ENCODE data around the gene KLHDC4. TPM values are rescaled to one million over a fixed set of nuclear protein-coding genes. Genes with fewer than 3 reads are reported as not detected.

KLHDC4 gene
- polyA plus RNA-seq, 3 donors = 11.2 to 26.4 (median 12.6) TPM

DNA sequence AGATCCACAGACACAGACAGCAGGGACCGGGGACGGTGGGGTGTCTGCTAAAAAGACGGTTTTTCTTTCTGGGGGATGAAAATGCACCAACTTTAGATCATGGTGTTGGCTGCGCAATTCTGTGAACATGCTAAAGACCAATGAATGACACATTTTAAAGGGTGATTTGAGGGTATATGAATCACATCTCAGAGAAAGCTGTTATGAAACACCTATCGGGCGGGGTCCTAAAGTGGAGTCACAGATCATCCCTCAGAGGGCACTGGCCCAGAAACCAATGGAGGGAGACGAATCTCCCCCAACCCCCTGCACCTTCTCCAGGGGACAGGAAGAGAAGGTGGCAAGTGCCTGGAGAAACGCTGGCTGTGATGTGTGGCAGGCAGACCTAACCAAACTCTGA, 26.0 kb downstream of the KLHDC4 start:
- no peak overlapping the region for H3K27ac Mint-ChIP-seq
- peaks cover 40% of the 10 kb centered on the region in 2 donors for H3K36me3 Mint-ChIP-seq
- Histone ChIP-seq H3K27me3 (ENCODE audit: control insufficient read depth in 2 of 2, insufficient read depth in 2 of 2, low read length in 2 of 2) (no peaks in the 10 kb centered on the region), H3K27ac (ENCODE audit: low read depth in 1 of 2, low read length in 2 of 2) (no peak overlapping the region), H3K4me1 (ENCODE audit: control insufficient read depth in 1 of 2, insufficient read depth in 2 of 2, low read length in 2 of 2) (no peaks in the 10 kb centered on the region), H4K20me1 (ENCODE audit: insufficient read depth, low read length) (peaks cover 6% of the 10 kb centered on the region), H3K79me2 (ENCODE audit: insufficient read depth, low read length) (no peaks in the 10 kb centered on the region), H3K36me3 (replicated peaks in 1 of 2; ENCODE audit: control insufficient read depth in 1 of 2, insufficient read depth in 2 of 2, low read length in 2 of 2) (peaks cover 32 to 74% of the 10 kb centered on the region in 2 donors), H3K4me2 (replicated peaks; ENCODE audit: extremely low read depth, low read length, poor library complexity, severe bottlenecking) (no peak overlapping the region), H3K9ac (ENCODE audit: insufficient read depth, low read length, poor library complexity, severe bottlenecking) (no peak overlapping the region), H3K9me3 (replicated peaks in 1 of 2; ENCODE audit: control insufficient read depth in 1 of 2, insufficient read depth in 1 of 2, low read length in 2 of 2) (no peaks in the 10 kb centered on the region), H3K4me3 (replicated peaks in 1 of 3; ENCODE audit: low read depth in 2 of 3, low read length in 3 of 3) (no peak overlapping the region), H2AFZ (ENCODE audit: insufficient read depth, low read depth, low read length, poor library complexity, severe bottlenecking) (no peak overlapping the region)
- DNase-seq = no peak
- no peak overlapping the region for H3K4me3 Mint-ChIP-seq
- H3K4me1 Mint-ChIP-seq = no peaks in the 10 kb centered on the region
- TF ChIP-seq CTCF (IDR thresholded peaks at IDR 0.05) = no peak
- 95% methylated on average over 4 of the region's 8 CpGs for WGBS (ENCODE audit: insufficient coverage)
- no peaks in the 10 kb centered on the region for H3K27me3 Mint-ChIP-seq (ENCODE audit: low read depth in 3 of 3)
- H3K9me3 Mint-ChIP-seq = no peaks in the 10 kb centered on the region
- intact Hi-C loops (cut with micrococcal nuclease) = no loop called here

DNA sequence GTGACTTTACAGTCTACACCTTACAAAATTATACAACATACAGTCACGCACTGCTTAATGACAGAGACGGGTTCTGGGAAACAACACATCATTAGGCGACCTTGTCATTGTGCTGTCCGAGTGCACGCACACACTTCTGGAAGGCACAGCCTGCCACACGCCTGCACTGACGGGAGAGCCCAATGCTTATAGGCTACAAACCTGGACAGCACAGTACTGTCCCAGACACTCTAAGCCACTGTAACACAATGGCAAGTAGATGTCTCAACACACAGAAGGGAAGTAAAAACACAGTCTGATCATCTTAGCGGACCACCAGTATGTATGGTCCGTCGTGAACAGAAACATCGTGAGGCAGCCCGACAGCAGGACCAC, 29.8 kb downstream of the KLHDC4 start:
- no peaks in the 10 kb centered on the region for H3K27me3 Mint-ChIP-seq (ENCODE audit: low read depth in 3 of 3)
- Histone ChIP-seq H3K4me2 (replicated peaks; ENCODE audit: extremely low read depth, low read length, poor library complexity, severe bottlenecking) (no peak overlapping the region), H3K4me1 (ENCODE audit: control insufficient read depth in 1 of 2, insufficient read depth in 2 of 2, low read length in 2 of 2) (no peaks in the 10 kb centered on the region), H2AFZ (ENCODE audit: insufficient read depth, low read depth, low read length, poor library complexity, severe bottlenecking) (no peak overlapping the region), H3K9ac (ENCODE audit: insufficient read depth, low read length, poor library complexity, severe bottlenecking) (no peak overlapping the region), H3K9me3 (replicated peaks in 1 of 2; ENCODE audit: control insufficient read depth in 1 of 2, insufficient read depth in 1 of 2, low read length in 2 of 2) (no peaks in the 10 kb centered on the region), H3K27me3 (ENCODE audit: control insufficient read depth in 2 of 2, insufficient read depth in 2 of 2, low read length in 2 of 2) (no peaks in the 10 kb centered on the region), H4K20me1 (ENCODE audit: insufficient read depth, low read length) (peaks cover 6% of the 10 kb centered on the region), H3K79me2 (ENCODE audit: insufficient read depth, low read length) (no peaks in the 10 kb centered on the region), H3K4me3 (replicated peaks in 1 of 3; ENCODE audit: low read depth in 2 of 3, low read length in 3 of 3) (no peak overlapping the region), H3K27ac (ENCODE audit: low read depth in 1 of 2, low read length in 2 of 2) (no peak overlapping the region), H3K36me3 (replicated peaks in 1 of 2; ENCODE audit: control insufficient read depth in 1 of 2, insufficient read depth in 2 of 2, low read length in 2 of 2) (peaks cover 20 to 71% of the 10 kb centered on the region in 2 donors)
- TF ChIP-seq CTCF (IDR thresholded peaks at IDR 0.05) = no peak
- WGBS (ENCODE audit: insufficient coverage) = 94% methylated on average over 10 of the region's 12 CpGs
- peaks cover 42 to 45% of the 10 kb centered on the region in 2 donors for H3K36me3 Mint-ChIP-seq
- no peak for DNase-seq
- no peak overlapping the region for H3K27ac Mint-ChIP-seq
- H3K4me3 Mint-ChIP-seq = no peak overlapping the region
- intact Hi-C loops (cut with micrococcal nuclease) = no loop called here
- H3K4me1 Mint-ChIP-seq = no peaks in the 10 kb centered on the region
- H3K9me3 Mint-ChIP-seq = no peaks in the 10 kb centered on the region

Data from CD14-positive monocyte (primary cell).